ENCODE data around the gene ANKRD9. TPM values are rescaled to one million over a fixed set of nuclear protein-coding genes. Genes with fewer than 3 reads are reported as not detected.

ANKRD9 gene
- total RNA-seq, 1 experiment from 2014 or later: 0.04 TPM

Small RNA genes within 50 kb of the gene (small RNA-seq; reads per million reads assigned to genes)
- gene MIR4309: not detected

Other genes with a start within 250 kb of the ANKRD9 start
- 4.4 and 12.3 TPM in 2 replicates for gene MOK, start 204.6 kb downstream of the ANKRD9 start, total RNA-seq (2014; rRNA removed; shearing (Covaris generic); ENCODE audit: low replicate concordance)
- gene ZNF839, start 190.0 kb downstream of the ANKRD9 start, total RNA-seq (2014; rRNA removed; shearing (Covaris generic); ENCODE audit: low replicate concordance): 14.3 and 36.6 TPM in 2 replicates
- 37.9 and 44.4 TPM in 2 replicates for gene CINP, start 146.9 kb downstream of the ANKRD9 start, total RNA-seq (2014; rRNA removed; shearing (Covaris generic); ENCODE audit: low replicate concordance)
- 10.3 and 11.8 TPM in 2 replicates for gene TECPR2, start 146.8 kb downstream of the ANKRD9 start, total RNA-seq (2014; rRNA removed; shearing (Covaris generic); ENCODE audit: low replicate concordance)
- gene RCOR1, start 82.9 kb upstream of the ANKRD9 start, total RNA-seq (2014; rRNA removed; shearing (Covaris generic); ENCODE audit: low replicate concordance): 23.3 and 46.9 TPM in 2 replicates

Measured in Karpas-422 (cell line).